Measurements from ENCODE around the gene DDX21. TPM values are rescaled to one million over a fixed set of nuclear protein-coding genes. Genes with fewer than 3 reads are reported as not detected.
A peak's percentile ranks its signal among the peaks of the same experiment; 100 is the strongest.

Gene DDX21
- total and polyA plus RNA-seq, 9 of the 15 experiments (the other 6 are each of a cell fraction or from before 2014, with no cell fraction given) = 143 to 365 (median 281) TPM

GRCh38 chr10:68989317-68989990 is 33.5 kb downstream of the DDX21 start (continued):
- TF ChIP-seq, protein P1, sequence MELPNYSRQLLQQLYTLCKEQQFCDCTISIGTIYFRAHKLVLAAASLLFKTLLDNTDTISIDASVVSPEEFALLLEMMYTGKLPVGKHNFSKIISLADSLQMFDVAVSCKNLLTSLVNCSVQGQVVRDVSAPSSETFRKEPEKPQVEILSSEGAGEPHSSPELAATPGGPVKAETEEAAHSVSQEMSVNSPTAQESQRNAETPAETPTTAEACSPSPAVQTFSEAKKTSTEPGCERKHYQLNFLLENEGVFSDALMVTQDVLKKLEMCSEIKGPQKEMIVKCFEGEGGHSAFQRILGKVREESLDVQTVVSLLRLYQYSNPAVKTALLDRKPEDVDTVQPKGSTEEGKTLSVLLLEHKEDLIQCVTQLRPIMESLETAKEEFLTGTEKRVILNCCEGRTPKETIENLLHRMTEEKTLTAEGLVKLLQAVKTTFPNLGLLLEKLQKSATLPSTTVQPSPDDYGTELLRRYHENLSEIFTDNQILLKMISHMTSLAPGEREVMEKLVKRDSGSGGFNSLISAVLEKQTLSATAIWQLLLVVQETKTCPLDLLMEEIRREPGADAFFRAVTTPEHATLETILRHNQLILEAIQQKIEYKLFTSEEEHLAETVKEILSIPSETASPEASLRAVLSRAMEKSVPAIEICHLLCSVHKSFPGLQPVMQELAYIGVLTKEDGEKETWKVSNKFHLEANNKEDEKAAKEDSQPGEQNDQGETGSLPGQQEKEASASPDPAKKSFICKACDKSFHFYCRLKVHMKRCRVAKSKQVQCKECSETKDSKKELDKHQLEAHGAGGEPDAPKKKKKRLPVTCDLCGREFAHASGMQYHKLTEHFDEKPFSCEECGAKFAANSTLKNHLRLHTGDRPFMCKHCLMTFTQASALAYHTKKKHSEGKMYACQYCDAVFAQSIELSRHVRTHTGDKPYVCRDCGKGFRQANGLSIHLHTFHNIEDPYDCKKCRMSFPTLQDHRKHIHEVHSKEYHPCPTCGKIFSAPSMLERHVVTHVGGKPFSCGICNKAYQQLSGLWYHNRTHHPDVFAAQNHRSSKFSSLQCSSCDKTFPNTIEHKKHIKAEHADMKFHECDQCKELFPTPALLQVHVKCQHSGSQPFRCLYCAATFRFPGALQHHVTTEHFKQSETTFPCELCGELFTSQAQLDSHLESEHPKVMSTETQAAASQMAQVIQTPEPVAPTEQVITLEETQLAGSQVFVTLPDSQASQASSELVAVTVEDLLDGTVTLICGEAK (IDR thresholded peaks at IDR 0.05) = peak; percentile 32; the same call in 1 of the 2 replicates
- TF ChIP-seq, protein P1 (CRISPR knock-in tag; IDR thresholded peaks at IDR 0.05) = no peak
- TF ChIP-seq, protein P2, sequence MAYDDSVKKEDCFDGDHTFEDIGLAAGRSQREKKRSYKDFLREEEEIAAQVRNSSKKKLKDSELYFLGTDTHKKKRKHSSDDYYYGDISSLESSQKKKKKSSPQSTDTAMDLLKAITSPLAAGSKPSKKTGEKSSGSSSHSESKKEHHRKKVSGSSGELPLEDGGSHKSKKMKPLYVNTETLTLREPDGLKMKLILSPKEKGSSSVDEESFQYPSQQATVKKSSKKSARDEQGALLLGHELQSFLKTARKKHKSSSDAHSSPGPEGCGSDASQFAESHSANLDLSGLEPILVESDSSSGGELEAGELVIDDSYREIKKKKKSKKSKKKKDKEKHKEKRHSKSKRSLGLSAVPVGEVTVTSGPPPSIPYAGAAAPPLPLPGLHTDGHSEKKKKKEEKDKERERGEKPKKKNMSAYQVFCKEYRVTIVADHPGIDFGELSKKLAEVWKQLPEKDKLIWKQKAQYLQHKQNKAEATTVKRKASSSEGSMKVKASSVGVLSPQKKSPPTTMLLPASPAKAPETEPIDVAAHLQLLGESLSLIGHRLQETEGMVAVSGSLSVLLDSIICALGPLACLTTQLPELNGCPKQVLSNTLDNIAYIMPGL (CRISPR knock-in tag; IDR thresholded peaks at IDR 0.05) = 0 out of 2 replicates have a peak, but pooled peaks have one; percentile 4
- TF ChIP-seq ZBTB1 (CRISPR knock-in tag; IDR thresholded peaks at IDR 0.05; ENCODE audit: borderline replicate concordance, low read depth) (no peak), AFF4 (CRISPR knock-in tag; IDR thresholded peaks at IDR 0.05) (no peak), NCOA6 (IDR thresholded peaks at IDR 0.05) (0 out of 2 replicates have a peak, but pooled peaks have one; percentile 16), NRF1 (conservative IDR thresholded peaks at IDR 0.05 in 1 of 2, IDR thresholded peaks at IDR 0.05 in 1 of 2) (peak in 1 of 2 experiments; percentile 38; a peak in 2 of 4 replicates), ZNF717 (CRISPR knock-in tag; IDR thresholded peaks at IDR 0.05) (no peak)
- TF ChIP-seq, protein P3, sequence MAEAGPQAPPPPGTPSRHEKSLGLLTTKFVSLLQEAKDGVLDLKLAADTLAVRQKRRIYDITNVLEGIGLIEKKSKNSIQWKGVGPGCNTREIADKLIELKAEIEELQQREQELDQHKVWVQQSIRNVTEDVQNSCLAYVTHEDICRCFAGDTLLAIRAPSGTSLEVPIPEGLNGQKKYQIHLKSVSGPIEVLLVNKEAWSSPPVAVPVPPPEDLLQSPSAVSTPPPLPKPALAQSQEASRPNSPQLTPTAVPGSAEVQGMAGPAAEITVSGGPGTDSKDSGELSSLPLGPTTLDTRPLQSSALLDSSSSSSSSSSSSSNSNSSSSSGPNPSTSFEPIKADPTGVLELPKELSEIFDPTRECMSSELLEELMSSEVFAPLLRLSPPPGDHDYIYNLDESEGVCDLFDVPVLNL (CRISPR knock-in tag; IDR thresholded peaks at IDR 0.05; ENCODE audit: low read depth) = peak; percentile 9; the same call in 1 of the 2 replicates

All from K562 (cell line).